Fibroblast of skin of left biceps (primary cell): Measurements from ENCODE around the gene PHACTR3.
"Not testable (repeated sequence)": the region's sequence is repeated elsewhere in the genome, so short reads cannot be mapped to it uniquely, and the experiment has no call there.

Source experiments
- DNase-seq, 2 experiments: peaks; one replicate each; pipeline ENCODE4 v3.0.0-alpha.2; 2013; ENCODE audit warnings: low read depth in 2 of 2

The PHACTR3 gene

DNA sequence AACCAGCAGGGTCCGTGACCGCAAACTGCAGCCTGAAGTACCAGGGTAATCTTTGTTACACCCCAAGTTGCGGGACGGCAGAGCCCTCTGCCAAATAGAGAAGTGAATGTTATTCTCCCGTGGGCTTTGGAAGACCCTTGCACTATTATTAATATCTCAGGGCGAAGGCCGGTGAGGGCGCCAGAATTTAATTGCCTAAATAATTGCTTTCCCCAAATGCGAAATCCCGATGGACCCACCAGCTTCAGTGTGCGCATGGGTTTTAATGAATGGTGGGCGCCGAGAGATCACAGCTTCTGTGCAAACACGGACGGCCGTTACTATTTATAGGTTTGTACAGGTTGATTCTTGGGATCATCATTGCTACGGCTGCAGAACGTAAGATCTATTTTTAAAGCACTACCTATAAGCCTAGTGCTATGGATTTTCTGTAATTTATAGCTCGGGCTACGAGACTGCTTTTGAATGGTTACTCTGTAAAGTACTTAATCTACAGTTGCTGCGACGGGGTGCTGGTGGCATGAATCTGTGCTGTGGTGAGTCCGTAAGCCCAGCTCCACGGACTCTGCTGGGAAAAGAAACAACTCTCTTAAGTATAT is 15.2 kb upstream of the PHACTR3 start:
- DNase-seq, result no peak

DNA sequence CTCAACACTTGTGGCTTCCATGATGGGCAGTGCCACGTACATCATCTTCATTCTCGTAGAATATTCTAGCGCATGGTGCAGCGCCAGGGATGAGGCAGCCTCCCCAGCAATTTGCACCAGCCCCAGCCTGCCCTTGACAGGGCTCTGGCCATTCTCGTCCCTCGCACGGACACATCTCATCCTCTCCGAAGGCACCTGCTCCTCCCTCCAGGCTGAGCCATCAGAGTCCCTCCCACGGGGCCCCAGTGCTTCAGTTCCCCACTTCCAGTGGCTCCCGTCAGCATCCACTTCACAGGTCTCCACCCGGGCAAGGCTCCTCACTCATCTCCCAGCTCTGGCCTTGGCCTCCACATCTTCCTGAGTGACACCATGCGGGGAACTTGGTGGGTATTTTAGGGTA is 13.3 kb upstream of the PHACTR3 start:
- no peak for DNase-seq

DNA sequence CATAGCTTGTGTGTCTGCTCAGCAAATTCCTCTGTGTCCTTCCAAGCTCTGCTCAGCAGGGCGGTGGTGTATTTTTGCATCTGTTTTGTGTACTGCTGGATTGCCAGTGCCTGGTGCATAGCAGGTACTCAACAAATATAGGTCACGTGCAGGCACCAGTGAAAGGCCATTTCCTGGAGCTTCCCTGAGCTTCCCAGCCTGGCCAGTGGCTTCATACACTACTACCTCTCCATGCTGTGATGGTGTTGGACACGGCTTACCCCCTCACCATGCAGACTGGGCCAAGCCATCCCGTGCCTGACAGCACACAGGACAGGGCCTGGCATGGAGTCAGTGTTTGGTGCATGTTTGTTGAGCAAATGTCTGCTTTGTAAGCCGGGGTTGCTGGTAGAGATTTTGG is 7.7 kb upstream of the PHACTR3 start:
- no peak for DNase-seq

DNA sequence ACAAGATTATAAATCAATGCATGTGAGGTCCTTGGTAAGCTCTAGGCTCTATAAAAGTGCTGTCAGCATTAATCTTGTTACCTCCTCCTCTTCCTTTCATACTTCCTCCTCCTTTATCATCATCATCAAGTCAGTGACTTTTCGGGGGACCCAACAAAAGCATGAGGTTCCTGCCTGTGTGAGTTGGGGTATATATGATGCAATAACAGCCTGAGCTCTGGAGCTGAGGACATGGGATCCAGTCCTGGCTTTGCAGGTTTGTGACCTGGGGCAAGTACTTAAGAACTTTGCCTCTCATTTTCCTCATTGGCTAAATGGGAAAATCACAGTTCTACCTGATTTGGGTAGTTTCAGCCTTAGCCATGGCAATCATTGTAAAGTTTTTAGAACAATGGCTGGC is 7.1 kb upstream of the PHACTR3 start:
- DNase-seq, result no peak

DNA sequence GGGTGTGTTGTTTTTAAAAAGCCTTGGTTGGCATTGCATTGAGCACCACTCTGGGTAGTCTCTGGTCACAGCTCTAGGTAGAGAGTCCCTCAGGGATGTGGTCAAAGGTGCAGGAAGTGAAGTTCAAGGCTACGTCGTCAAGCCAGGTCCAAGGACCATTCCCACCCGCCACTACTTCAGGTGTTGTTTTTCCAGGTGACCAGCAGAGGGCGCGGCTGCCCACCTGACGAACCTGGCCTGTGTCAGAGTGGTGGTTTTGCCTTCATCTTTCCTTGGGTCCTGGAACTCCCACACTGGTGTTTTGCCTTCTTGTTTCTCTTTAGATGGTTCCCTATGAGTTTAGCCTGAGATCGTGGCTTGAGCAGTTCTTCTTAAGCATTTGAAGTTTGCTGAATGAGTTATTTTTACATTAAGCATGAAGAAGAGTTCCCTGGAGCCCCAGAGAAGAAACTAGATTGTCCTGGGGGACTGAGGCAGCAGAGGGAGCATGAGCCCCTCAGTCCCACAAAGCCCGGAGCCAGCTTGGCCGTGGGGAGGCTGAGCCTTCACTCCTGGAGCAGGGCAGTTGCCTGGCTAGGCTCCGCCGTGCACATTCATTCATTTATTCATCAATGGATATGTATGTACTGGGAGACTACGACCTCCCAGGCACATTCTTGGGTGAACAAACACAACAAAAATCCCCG is 5.6 kb upstream of the PHACTR3 start:
- no peak for DNase-seq

- DNase-seq, result no peak
These were observed 4.4 kb upstream of the PHACTR3 start for GRCh38 chr20:59599941-59600340.

- DNase-seq, result no peak
These were observed 3.9 kb upstream of the PHACTR3 start for GRCh38 chr20:59600472-59600871.

DNA sequence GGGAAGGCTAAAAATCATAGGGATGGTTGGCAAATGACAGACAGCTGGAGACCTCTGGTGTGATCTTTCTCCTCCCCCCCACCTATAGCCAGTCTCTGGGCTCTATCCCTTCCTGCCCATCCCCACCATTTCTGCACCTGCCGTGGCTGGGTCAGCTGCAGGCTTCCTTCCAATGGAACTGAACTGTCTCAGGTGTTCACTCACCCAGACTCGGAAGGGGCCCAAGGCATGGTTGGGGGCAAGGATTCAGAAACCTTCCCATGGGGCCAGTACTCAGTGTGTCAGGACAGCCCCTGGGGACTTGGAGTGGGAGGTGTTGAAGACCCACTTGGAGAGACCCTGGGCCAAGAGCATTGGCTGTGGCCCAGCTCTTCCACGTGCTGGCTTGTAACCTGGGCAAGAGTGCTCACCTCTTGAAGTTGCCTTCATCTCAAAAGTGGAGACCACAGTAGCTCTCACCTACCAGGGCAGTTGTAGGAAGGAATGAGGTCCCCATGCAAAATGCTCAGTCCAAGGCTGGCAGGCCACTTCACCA is 1.7 kb upstream of the PHACTR3 start:
- DNase-seq, result no peak

DNA sequence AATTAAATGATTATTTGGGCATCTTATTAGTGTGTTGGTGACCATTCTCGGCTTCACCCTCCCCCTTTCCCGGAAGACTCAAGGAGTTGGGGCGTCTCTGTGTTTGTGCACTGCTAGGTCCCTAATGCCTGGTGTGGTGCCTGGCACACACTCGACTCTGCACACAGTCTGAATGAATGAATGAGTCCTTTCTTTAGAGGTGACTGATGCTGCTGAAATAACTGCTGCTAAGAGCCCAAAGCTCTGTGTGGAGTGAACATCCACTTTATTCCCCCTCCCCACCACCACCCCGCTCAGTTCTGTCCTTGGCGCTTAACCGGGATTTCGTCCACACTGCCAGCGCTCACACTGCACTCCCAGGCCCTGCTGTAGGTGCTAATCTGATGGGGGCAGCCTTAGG is 1.2 kb upstream of the PHACTR3 start:
- DNase-seq, result no peak

GRCh38 chr20:59604741-59605600 is 631 bp downstream of the PHACTR3 start:
- DNase-seq, result no peak

DNA sequence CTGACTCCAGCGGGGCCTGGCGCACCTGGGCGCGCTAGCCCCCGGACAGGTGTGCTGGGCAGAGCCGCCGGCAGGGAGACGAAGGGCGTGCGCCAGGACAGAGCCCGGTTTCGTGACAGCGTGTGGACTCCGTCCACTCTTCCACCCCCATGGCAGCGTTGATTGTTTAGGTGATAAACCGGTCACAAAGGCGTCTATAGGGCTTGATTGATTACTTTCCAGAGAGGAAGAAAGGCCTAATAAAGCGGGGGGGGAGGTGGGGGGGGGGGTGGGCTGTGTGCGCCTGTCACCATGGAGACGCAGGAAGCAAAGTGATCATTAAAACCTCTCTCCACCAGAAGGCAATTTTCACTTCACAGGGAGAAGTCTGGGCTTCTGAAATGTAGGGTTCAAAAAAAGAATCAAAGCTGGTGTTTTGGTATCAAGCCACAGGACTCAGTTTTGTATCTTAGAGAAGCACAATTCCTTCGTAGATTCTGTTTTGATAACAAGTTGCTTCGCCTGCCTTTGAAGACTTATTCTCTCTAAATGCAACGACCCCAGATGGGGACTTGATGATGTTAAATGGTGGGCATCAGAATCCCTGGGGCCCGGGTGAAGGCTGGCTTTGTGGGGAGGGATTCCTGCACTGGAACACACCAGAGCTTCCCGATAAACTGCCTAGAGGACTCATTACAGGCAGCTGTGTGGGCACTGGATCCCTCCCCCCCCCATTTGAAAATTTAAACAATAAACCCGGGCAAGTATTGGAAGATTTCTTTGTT is 1.4 kb downstream of the PHACTR3 start:
- DNase-seq, result no peak

DNA sequence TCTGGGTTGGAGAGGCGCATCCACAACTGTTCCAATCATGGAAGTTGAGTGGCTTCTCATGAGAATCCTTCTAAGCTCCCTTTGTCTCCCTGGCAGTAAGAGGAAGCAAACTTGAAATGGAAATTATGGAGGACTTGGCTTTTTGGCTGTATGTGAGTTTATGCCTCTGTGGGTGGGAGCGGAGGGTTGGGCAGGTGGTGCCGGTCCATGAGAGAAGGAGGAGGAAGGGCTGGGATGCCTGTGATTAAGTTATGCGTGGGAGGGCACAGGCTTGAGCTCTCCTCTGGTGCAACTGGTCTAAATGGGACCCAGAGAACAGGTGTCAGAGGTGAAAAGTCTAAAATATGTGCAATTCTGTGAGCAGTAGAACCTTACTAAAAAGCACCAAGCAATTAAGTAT is 2.2 kb downstream of the PHACTR3 start:
- DNase-seq, result no peak

- no peak for DNase-seq
These were observed 4.1 kb downstream of the PHACTR3 start for GRCh38 chr20:59608396-59608795.

DNA sequence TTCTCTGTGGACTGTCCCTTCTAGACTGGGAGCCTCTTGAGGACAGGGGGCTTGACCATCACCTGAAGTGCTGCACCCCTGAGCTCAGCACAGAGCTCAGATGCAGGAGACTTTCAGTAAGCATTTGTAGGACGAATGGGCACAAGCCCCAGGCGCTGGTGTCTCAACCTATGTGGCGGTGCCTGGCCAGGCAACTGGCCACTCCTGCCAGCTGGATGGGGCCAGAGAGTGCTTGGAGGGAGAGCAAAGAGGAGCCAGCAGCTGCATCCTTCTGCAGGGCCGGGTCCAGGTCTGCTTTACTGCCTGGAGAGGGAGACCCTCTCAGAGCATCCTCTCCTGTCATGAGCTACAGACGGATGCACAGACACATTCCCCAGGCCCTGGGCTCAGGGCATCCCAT is 4.5 kb downstream of the PHACTR3 start:
- no peak for DNase-seq

DNA sequence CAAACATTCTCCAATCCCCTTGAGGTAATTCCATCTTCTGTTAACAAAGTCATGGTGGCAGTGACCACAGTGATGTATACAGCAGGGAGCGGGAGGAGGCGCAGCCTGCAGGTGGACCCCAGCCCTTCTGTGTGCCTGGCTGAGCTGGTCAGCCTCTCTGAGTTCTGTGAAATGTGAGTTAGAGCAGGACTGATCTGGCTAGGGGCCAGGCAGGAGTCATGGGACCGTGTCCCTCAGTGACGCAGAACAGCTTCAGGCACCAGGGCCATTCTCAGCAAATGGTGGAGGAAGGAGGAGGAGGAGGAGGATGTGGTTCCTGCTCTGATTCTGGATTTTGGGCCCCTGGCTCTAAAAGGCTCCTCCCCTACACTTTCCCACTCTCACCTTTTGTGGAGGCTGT is 6.9 kb downstream of the PHACTR3 start:
- no peak for DNase-seq

- no peak for DNase-seq
These were observed 9.5 kb downstream of the PHACTR3 start for GRCh38 chr20:59613861-59614260.

DNA sequence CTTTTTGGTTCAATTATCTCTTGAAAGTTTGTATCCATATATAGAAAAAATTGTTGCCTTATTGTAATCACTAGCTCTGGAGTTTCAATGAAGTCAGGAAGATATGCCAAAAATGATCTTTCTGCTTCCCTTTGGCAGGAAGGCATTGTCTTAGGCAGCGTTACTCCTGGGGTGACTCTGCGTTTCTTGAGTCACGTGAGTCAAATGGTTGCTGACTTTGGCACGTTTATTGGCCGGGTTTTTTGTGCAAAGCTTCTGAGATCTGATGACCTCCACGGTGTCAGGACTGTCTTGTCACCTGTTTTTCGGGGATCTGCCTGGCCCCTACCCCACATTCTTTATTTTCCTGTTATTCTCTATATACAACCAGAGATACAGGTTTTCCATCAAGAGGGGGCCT is 10.4 kb downstream of the PHACTR3 start:
- DNase-seq, result no peak

- no peak for DNase-seq
These were observed 12.0 kb downstream of the PHACTR3 start for GRCh38 chr20:59616306-59616705.

DNA sequence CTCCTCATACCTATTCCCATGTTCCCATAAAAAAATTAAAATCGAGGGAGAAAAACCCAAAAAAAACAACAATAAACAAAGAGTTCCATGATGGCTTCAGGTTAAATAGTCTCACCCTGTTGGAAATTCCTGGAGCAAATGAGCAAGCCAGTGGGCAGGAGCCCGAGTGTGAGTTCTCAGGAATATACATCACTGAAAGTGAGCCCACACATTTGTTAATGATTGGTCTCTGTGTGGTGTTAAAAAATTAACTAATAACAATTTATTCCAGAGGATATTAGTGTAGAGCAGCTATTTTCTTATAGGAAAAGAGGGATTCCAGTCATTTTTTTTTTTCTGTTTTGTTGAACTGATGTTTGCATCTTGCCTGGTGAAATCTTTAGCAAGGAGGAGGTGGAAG is 12.9 kb downstream of the PHACTR3 start:
- DNase-seq, result no peak

DNA sequence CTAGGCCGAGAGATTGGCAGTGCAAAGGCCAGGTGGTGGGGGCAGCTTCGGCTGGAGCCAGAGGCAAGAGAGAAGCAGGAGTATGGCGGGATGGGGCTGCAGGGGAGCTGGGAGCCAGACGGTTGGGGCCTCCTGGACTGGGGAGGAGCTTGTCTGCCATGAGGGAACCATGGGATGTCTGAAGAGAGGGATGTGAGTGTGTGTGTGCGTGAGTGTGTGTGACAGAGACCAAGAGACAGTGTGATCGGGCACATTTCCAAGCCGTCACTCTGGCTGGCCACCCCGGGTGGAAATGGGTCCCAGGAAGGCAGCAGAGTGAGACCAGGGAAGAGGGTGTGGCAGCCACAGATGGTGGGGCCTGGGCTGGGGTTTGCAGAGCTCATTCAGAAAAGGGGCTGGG is 13.8 kb downstream of the PHACTR3 start:
- no peak for DNase-seq

GRCh38 chr20:59618585-59618984 is 14.2 kb downstream of the PHACTR3 start:
- DNase-seq, result not testable (repeated sequence)
